Measurements from ENCODE around the gene DMAC2L. TPM values are rescaled to one million over a fixed set of nuclear protein-coding genes. Genes with fewer than 3 reads are reported as not detected.
"Not testable (repeated sequence)": the region's sequence is repeated elsewhere in the genome, so short reads cannot be mapped to it uniquely, and the experiment has no call there.

DMAC2L gene
- total RNA-seq, 1 donor from 2014 or later, result 18.6 TPM

DNA sequence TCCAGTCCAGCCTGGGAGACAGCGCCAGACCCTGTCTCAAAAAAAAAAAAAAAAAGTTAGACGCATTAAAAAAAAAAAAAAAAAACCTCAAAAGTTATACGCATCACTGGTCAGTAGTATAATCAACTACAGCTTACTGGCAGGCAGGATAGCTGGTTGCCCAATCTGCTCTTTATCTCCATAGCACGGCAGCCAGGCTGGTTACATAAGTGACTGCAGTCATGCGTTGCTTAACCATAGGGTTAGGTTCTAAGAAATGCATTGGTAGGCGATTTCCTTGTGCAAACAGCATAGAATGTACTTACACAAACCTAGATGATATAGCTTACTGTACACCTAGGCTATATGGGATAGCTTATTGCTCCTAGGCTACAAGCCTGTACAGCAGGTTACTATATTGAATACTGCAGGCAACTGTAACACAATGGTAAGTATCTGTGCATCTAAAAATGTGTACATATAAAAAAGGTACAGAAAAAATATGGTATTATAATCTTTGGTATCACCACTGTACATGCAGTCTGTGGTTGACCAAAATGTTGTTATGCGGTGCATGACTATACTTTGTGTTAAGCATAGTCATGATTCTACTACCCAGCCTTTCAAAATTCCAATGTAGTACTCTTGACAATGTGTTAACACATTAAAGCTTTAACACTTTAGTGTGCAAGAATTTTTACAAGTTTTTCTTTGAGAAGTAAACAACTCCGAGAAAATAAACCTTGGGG is 8.2 kb upstream of the DMAC2L start:
- TF ChIP-seq, protein P1, sequence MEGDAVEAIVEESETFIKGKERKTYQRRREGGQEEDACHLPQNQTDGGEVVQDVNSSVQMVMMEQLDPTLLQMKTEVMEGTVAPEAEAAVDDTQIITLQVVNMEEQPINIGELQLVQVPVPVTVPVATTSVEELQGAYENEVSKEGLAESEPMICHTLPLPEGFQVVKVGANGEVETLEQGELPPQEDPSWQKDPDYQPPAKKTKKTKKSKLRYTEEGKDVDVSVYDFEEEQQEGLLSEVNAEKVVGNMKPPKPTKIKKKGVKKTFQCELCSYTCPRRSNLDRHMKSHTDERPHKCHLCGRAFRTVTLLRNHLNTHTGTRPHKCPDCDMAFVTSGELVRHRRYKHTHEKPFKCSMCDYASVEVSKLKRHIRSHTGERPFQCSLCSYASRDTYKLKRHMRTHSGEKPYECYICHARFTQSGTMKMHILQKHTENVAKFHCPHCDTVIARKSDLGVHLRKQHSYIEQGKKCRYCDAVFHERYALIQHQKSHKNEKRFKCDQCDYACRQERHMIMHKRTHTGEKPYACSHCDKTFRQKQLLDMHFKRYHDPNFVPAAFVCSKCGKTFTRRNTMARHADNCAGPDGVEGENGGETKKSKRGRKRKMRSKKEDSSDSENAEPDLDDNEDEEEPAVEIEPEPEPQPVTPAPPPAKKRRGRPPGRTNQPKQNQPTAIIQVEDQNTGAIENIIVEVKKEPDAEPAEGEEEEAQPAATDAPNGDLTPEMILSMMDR (IDR thresholded peaks at IDR 0.05; ENCODE audit: unreplicated experiment), result no peak
- H3K9me3 Mint-ChIP-seq, result peaks cover 15% of the 10 kb centered on the region
- no peaks in the 10 kb centered on the region for H3K27me3 Mint-ChIP-seq (ENCODE audit: low read depth)
- no peak overlapping the region for H3K27ac Mint-ChIP-seq
- no peak for DNase-seq (ENCODE audit: low spot score in 2 of 2, unreplicated experiment in 2 of 2)
- H3K4me3 Mint-ChIP-seq, result no peak overlapping the region
- peaks cover 34% of the 10 kb centered on the region for H3K36me3 Mint-ChIP-seq
- H3K4me1 Mint-ChIP-seq, result no peaks in the 10 kb centered on the region

DNA sequence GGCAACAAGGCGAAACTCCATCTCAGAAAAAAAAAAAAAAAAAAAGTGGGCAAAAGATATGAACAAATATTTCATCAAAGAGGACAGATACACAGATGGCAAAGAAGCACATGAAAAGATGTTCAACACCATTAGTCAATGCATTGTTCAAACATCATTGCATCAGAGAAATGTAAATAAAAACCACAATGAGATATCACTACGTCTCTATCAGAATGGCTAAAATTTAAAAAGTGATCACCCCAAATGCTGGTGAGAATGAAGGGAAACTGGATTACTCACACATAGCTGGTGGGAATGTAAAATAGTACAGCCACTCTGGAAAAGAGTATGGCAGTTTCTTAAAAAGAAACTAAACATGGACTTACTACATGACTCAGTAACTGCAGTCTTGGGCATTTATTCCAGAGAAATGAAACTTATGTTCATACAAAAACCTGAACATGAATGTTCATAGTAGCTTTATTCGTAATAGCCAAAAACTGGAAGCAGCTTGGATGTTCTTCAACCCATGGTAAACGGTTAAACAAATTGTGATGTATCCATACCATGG is 3.7 kb upstream of the DMAC2L start:
- DNase-seq (ENCODE audit: low spot score in 2 of 2, unreplicated experiment in 2 of 2), result no peak
- TF ChIP-seq, protein P1 (IDR thresholded peaks at IDR 0.05; ENCODE audit: unreplicated experiment), result no peak
- peaks cover 16% of the 10 kb centered on the region for H3K4me1 Mint-ChIP-seq
- H3K27ac Mint-ChIP-seq, result no peak overlapping the region
- no peaks in the 10 kb centered on the region for H3K9me3 Mint-ChIP-seq
- H3K27me3 Mint-ChIP-seq (ENCODE audit: low read depth), result no peaks in the 10 kb centered on the region
- no peak overlapping the region for H3K4me3 Mint-ChIP-seq
- peaks cover 5% of the 10 kb centered on the region for H3K36me3 Mint-ChIP-seq

DNA sequence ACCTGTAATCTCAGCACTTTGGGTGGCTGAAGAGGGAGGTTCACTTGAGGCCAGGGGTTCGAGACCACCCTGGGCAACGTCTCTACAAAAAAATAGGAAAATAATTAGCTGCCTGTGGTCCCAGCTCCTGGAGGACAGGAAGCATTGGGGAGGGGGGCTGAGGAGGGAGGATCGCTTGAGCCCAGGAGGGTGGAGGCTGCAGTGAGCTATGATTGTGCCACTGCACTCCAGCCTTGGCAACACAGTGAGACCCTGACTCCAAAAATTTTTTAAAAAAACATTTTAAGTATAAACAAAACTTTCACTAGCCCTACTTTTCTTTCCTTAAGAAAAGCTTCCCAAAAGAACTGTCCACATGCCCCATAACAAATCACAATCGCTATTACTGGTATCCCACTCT is 1.7 kb upstream of the DMAC2L start:
- peak overlapping the region; percentile 89 for H3K4me3 Mint-ChIP-seq
- peaks cover 11% of the 10 kb centered on the region for H3K36me3 Mint-ChIP-seq
- no peak overlapping the region for H3K27ac Mint-ChIP-seq
- no peaks in the 10 kb centered on the region for H3K27me3 Mint-ChIP-seq (ENCODE audit: low read depth)
- TF ChIP-seq, protein P1 (IDR thresholded peaks at IDR 0.05; ENCODE audit: unreplicated experiment), result no peak
- peaks cover 18% of the 10 kb centered on the region for H3K4me1 Mint-ChIP-seq
- DNase-seq (ENCODE audit: low spot score in 2 of 2, unreplicated experiment in 2 of 2), result no peak
- peaks cover 3% of the 10 kb centered on the region for H3K9me3 Mint-ChIP-seq

DNA sequence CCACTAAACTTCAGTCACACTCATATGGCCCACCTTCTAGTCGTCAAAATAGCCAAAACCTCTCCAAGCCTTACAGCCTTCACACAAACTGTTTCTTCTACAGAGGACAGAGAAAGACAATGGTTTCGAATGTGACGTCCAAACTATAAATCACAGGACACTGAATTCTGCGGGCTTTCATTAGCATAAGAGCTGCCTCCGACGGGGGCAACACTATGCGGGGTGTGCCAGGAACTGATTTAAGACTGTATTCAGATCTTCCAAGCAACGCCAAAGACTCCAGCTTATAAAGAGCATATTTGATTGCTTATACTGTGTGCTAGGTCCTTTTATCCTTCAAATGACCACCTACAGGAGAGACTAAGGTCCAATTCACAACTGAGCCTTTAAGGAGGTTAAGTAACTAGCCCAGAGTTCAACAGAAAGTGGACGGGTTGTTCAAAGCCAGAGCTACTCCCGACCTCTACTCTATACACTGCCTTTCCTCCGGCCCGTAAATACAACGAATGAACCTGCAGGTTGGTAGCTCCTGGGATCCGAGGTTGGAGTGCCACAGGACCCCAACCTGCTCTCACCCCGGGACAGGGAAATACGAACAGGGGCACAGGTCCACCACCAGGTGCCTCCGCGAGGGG is 670 bp upstream of the DMAC2L start:
- Mint-ChIP-seq H3K36me3 (peaks cover 20% of the 10 kb centered on the region), H3K27me3 (ENCODE audit: low read depth) (no peaks in the 10 kb centered on the region), H3K4me3 (peak overlapping the region; percentile 89), H3K27ac (peak overlapping the region; percentile 77), H3K4me1 (peaks cover 18% of the 10 kb centered on the region), H3K9me3 (peaks cover 12% of the 10 kb centered on the region)
- DNase-seq (ENCODE audit: low spot score in 2 of 2, unreplicated experiment in 2 of 2), result no peak
- TF ChIP-seq, protein P1 (IDR thresholded peaks at IDR 0.05; ENCODE audit: unreplicated experiment), result peak; percentile 20

DNA sequence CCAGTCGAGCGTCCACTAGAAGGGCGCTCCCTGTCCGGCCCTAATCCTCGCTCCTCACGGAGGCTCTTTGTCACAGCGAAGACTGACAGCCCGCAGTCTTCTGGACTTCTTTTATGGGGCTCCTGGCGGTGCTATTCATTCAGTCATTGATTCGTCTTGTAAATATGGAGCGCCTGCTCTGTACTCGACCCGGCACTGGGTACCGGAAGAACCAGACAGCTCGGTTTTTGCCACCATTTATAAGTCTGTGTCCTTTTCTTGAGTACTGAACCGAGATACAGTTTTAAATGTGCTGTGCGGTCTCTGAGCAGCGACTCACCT is 570 bp downstream of the DMAC2L start:
- Mint-ChIP-seq H3K4me1 (peaks cover 18% of the 10 kb centered on the region), H3K4me3 (peak overlapping the region; percentile 89), H3K36me3 (peaks cover 24% of the 10 kb centered on the region), H3K27me3 (ENCODE audit: low read depth) (no peaks in the 10 kb centered on the region), H3K9me3 (peaks cover 17% of the 10 kb centered on the region), H3K27ac (peak overlapping the region; percentile 96)
- TF ChIP-seq, protein P1 (IDR thresholded peaks at IDR 0.05; ENCODE audit: unreplicated experiment), result no peak
- DNase-seq (ENCODE audit: low spot score in 2 of 2, unreplicated experiment in 2 of 2), result no peak

DNA sequence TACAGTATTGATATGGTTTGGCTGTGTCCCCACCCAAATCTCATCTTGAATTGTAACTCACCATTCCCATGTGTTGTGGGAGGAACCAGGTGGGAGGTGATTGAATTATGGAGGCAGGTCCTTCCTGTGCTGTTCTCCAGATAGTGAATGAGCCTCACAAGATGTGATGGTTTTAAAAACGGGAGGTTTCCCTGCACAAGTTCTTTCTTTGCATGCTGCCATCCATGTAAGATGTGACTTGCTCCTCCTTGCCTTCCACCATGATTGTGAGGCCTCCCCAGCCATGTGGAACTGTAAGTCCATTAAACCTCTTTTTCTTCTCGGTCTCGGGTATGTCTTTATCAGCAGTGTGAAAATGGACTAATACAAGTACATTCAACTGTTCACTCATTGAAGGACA is 2.0 kb downstream of the DMAC2L start:
- not testable (repeated sequence) for H3K27ac Mint-ChIP-seq, H3K4me3 Mint-ChIP-seq
- H3K9me3 Mint-ChIP-seq, result peaks cover 17% of the 10 kb centered on the region

More for the DNA sequence above, 2.0 kb downstream of the DMAC2L start:
- H3K27me3 Mint-ChIP-seq (ENCODE audit: low read depth); DNase-seq (ENCODE audit: low spot score in 2 of 2, unreplicated experiment in 2 of 2): not testable (repeated sequence)
- peaks cover 18% of the 10 kb centered on the region for H3K4me1 Mint-ChIP-seq
- peaks cover 22% of the 10 kb centered on the region for H3K36me3 Mint-ChIP-seq
